ENCODE measurements around the gene GLI3.

GLI3 gene

DNA sequence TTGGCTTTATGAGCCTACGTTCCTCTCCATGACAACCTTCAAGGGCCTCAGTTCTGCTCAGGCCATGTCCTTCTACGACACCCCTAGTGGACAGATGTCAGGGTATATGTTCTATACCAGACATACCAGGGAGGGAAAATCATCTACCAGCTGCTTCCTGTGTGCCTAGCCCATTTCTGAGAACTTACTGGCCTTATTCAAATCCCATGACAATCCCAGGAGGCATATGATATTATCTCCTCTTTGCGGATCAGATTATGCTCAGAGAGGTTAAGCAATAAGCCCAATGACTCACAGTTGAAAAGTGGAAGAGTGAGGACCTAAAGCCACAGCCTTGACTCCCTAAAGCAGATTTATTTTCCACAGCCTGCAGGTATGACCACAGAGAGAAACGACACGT, 139.3 kb downstream of the GLI3 start:
- Histone ChIP-seq H3K9me3 (no peaks in the 10 kb centered on the region), H3K4me1 (ENCODE audit: control insufficient read depth in 1 of 2, insufficient read depth in 1 of 2, low read depth in 1 of 2, low read length in 1 of 2) (peaks cover 5 to 10% of the 10 kb centered on the region in 2 experiments), H3K4me3 (ENCODE audit: low read depth in 1 of 2, low read length in 1 of 2) (no peak overlapping the region), H3K27ac (no peak overlapping the region), H3K36me3 (no peaks in the 10 kb centered on the region), H3K27me3 (no peaks in the 10 kb centered on the region)
- TF ChIP-seq, protein P1, sequence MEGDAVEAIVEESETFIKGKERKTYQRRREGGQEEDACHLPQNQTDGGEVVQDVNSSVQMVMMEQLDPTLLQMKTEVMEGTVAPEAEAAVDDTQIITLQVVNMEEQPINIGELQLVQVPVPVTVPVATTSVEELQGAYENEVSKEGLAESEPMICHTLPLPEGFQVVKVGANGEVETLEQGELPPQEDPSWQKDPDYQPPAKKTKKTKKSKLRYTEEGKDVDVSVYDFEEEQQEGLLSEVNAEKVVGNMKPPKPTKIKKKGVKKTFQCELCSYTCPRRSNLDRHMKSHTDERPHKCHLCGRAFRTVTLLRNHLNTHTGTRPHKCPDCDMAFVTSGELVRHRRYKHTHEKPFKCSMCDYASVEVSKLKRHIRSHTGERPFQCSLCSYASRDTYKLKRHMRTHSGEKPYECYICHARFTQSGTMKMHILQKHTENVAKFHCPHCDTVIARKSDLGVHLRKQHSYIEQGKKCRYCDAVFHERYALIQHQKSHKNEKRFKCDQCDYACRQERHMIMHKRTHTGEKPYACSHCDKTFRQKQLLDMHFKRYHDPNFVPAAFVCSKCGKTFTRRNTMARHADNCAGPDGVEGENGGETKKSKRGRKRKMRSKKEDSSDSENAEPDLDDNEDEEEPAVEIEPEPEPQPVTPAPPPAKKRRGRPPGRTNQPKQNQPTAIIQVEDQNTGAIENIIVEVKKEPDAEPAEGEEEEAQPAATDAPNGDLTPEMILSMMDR (IDR thresholded peaks at IDR 0.05) = no peak

DNA sequence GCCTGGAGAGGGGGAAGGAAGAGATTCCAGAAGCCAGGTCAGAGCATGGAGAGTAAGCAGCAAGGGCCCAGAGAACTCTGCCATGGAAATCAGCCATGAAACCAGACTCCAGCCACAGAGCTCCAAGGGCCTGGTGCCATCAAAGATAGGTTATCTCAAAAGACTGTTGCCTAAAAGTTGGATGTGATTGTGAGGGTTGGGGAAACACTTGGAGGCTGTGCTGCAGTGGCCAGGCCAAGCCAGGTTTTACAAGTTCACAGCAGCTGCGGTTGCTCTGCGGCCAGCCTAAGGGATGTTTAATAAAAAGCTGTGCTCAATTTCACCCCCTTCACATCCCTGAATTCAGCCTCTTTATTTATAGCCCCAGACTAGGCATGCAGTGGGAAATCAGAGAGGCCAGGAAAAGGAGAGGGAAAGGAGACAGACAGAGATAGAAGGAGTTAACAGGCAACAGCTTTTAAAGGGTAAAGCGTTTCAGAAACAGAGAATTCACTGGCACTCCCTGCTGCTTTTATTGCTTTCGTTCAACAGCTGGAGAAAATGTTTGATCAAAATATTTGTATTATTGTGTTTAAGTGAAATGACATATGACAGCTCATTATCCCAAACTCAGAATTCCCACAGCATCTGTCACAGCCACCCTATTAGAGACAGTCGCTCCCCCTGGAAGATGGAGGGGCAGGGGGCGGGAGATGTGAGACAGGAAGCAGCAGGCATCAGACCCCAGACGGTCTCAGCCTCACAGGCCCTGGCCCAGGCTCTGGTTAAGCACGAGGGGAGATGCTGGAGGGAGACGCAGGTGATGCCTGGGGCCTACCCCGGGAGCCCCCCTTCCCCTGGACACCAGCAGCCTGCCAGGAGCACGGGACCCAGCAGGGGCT, 140.1 kb downstream of the GLI3 start:
- TF ChIP-seq, protein P1 (IDR thresholded peaks at IDR 0.05) = no peak
- Histone ChIP-seq H3K27me3 (no peaks in the 10 kb centered on the region), H3K4me1 (ENCODE audit: control insufficient read depth in 1 of 2, insufficient read depth in 1 of 2, low read depth in 1 of 2, low read length in 1 of 2) (peaks cover 5 to 10% of the 10 kb centered on the region in 2 experiments), H3K36me3 (no peaks in the 10 kb centered on the region), H3K9me3 (no peaks in the 10 kb centered on the region), H3K27ac (no peak overlapping the region), H3K4me3 (ENCODE audit: low read depth in 1 of 2, low read length in 1 of 2) (no peak overlapping the region)

DNA sequence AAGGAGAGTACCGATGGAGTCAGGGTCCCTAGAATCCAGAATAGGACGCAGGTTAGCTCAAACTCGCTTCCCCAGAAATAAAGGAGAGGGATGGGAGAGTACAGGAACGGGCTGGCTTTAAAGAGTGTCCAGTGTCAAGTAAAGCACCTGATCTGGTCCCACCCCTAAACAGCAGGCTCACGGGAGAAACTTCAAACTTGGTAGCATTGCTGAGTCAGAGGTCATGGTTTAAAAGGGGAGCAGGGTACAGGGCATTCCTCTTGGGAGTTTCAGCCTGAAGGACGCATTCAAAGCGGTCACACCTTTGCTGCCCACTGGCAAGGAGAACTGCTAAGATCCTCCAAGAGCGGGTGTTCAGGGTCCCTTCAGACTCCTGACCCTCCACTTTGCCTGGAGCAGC, 140.7 kb downstream of the GLI3 start:
- peaks cover 5 to 10% of the 10 kb centered on the region in 2 experiments for H3K4me1 ChIP-seq (ENCODE audit: control insufficient read depth in 1 of 2, insufficient read depth in 1 of 2, low read depth in 1 of 2, low read length in 1 of 2)
- H3K4me3 ChIP-seq (ENCODE audit: low read depth in 1 of 2, low read length in 1 of 2) = no peak overlapping the region
- TF ChIP-seq, protein P1 (IDR thresholded peaks at IDR 0.05) = no peak
- no peaks in the 10 kb centered on the region for H3K36me3 ChIP-seq
- H3K9me3 ChIP-seq = no peaks in the 10 kb centered on the region
- no peaks in the 10 kb centered on the region for H3K27me3 ChIP-seq
- no peak overlapping the region for H3K27ac ChIP-seq

DNA sequence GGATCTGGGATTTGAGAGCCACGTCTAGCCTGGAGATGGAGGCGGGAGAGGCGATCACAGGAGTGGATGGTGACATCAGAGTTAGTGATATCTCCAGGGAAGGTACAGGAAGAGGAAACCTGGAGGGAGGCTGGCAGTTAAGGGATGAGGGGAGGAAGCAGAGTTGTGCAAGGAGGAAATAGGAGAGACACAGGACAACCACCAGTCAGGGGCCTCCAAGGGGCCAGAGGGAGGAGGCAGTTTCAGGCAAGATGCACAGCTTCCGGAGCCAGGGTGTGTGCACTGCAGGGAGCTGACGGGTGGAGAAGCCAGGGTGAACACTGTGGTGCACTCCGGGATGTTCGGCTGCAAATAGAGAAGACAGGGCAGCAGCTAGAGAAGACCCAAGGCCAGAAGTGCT, 141.2 kb downstream of the GLI3 start:
- no peaks in the 10 kb centered on the region for H3K9me3 ChIP-seq
- no peak overlapping the region for H3K4me3 ChIP-seq (ENCODE audit: low read depth in 1 of 2, low read length in 1 of 2)
- H3K4me1 ChIP-seq (ENCODE audit: control insufficient read depth in 1 of 2, insufficient read depth in 1 of 2, low read depth in 1 of 2, low read length in 1 of 2) = peaks cover 5 to 10% of the 10 kb centered on the region in 2 experiments
- no peaks in the 10 kb centered on the region for H3K36me3 ChIP-seq
- H3K27ac ChIP-seq = no peak overlapping the region
- TF ChIP-seq, protein P1 (IDR thresholded peaks at IDR 0.05) = no peak
- H3K27me3 ChIP-seq = no peaks in the 10 kb centered on the region

DNA sequence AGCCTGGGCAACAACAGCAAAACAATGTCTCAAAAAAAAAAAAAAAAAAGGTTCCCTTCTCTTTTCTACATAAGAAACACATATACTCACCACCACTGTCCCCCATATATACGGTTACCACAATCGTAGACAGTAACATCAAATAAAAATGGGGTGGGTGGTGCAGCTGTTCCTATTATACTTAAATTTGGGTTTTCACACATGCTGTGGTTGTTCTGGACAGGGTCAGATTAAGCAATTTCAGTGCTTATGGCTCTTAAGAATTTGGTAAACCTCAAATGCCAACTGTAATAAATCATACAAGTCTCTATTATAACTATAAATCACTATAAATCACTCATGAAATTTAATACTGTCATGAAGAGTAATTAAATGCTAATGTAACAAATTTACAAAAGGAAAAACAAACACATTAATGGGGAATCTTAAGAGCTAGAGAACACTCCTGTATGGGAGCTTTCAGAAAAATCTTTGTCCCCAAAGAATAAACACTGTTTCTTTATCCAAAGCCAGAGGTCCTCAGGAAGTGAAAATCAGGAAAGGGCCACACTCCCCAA, 143.6 kb downstream of the GLI3 start:
- H3K27ac ChIP-seq = no peak overlapping the region
- H3K4me1 ChIP-seq (ENCODE audit: control insufficient read depth in 1 of 2, insufficient read depth in 1 of 2, low read depth in 1 of 2, low read length in 1 of 2) = peaks cover 5 to 10% of the 10 kb centered on the region in 2 experiments
- TF ChIP-seq, protein P1 (IDR thresholded peaks at IDR 0.05) = no peak
- no peaks in the 10 kb centered on the region for H3K27me3 ChIP-seq
- no peak overlapping the region for H3K4me3 ChIP-seq (ENCODE audit: low read depth in 1 of 2, low read length in 1 of 2)
- no peaks in the 10 kb centered on the region for H3K9me3 ChIP-seq
- no peaks in the 10 kb centered on the region for H3K36me3 ChIP-seq

All from neutrophil (primary cell).